GM12872 (cell line): ENCODE measurements around the gene QRFP.

ENCODE experiments used
- TF ChIP-seq, protein P1 (sequence below): IDR thresholded peaks from 3 replicates; pipeline ENCODE4 v1.5.1; 2011; ENCODE audit warnings: low read depth, mild to moderate bottlenecking, low read length, moderate library complexity; ENCODE audit not compliant: insufficient read depth

Gene QRFP

GRCh38 chr9:130895481-130896232 lies 955 bp downstream of the QRFP start:
- TF ChIP-seq, protein P1, sequence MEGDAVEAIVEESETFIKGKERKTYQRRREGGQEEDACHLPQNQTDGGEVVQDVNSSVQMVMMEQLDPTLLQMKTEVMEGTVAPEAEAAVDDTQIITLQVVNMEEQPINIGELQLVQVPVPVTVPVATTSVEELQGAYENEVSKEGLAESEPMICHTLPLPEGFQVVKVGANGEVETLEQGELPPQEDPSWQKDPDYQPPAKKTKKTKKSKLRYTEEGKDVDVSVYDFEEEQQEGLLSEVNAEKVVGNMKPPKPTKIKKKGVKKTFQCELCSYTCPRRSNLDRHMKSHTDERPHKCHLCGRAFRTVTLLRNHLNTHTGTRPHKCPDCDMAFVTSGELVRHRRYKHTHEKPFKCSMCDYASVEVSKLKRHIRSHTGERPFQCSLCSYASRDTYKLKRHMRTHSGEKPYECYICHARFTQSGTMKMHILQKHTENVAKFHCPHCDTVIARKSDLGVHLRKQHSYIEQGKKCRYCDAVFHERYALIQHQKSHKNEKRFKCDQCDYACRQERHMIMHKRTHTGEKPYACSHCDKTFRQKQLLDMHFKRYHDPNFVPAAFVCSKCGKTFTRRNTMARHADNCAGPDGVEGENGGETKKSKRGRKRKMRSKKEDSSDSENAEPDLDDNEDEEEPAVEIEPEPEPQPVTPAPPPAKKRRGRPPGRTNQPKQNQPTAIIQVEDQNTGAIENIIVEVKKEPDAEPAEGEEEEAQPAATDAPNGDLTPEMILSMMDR: no peak

- TF ChIP-seq, protein P1: no peak
Observed at GRCh38 chr9:130895038-130895437, 1.6 kb downstream of the QRFP start.

GRCh38 chr9:130894546-130894945 lies 2.1 kb downstream of the QRFP start:
- TF ChIP-seq, protein P1: no peak

- TF ChIP-seq, protein P1: peak; percentile 36; the same call in 2 of the 3 replicates
Observed at GRCh38 chr9:130893341-130894101, 3.1 kb downstream of the QRFP start.

DNA sequence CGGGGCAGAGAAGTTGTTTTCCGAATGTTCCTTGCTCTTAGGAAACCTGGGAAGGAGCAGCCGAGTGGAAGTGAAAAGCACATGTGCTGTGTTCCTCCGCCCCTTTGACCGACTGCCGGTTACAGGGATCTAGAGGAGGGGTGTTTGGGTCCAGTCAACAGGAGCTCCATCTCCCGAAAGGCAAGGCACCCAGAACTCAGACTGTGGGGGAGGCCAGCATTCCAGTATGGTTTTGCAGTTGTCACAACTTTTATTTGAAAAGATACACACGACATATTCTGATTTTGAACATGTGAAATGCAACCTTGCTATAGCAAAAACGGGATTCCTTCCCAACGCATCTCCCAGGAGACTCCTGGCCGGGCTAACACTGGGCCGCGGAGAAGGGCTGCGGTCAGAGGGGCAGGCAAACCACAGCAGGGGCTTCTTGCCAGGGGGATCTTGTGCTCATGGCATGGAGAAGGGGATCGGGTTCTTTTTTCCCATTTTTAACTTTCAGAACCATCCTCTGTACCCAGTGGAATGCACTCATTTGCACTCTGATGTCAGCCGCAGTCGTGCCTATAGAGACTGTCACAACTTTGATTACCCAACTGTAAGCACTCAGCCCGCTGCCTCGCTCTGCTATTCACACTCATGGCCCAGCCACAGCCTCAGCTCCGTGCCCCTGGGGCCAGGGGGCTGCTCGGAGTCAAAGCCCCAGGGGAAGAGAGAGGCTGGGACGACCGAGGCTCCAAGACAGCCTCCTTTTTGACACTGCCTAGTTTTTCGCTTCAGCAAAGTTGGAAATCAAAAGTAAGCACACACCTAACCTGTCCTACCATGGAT lies 3.9 kb downstream of the QRFP start:
- TF ChIP-seq, protein P1: no peak

- TF ChIP-seq, protein P1: no peak
Observed at GRCh38 chr9:130891688-130892476, 4.7 kb downstream of the QRFP start.
